NOMO-1 treated with dmso at 0.1 percent for 144 hours (cell line): ENCODE measurements around the gene HLA-DRB5.
"Not testable (repeated sequence)": the region's sequence is repeated elsewhere in the genome, so short reads cannot be mapped to it uniquely, and the experiment has no call there.

Source experiments
- DNase-seq: peaks from one replicate; lab custom pipeline; 2025; ENCODE audit not compliant: unreplicated experiment; lab: John Stamatoyannopoulos, UW

Gene HLA-DRB5

DNA sequence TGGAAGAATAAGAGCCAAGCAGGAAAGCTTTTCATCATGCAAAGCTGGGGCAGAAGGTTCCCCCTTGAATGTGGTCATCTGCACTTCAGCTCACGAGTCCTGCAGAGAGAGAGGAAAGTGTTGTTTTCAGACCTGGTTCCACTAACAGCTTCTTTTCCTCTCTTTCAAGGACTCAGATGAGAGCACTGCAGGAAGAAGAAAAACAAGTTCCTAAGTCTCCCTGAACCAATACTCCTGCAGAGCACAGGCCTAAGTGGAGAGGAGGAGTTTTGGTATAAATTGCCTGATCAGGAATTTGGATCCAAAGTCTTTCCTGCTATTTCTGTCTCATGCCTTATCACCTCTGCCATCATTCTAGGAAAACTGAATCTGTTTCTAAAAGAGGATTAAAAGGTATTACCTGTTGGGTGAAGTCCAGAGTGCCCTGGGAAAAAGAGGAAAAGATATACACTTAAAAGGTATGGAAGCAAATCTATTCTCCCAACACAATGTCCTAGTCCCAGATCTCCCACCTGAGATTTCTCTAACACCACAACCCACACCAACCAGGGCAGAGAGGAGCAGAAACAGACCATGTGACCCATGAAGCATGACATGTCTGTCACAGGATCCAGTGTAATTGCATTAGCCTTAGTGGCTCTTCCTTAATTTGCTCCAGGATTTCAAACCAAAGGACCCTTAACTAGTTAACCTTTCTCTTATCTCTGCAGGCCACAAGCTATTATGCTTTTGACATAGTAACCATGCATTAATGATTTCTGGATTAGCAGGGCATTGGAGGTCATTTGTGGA lies 12.2 kb downstream of the HLA-DRB5 start:
- no peak for DNase-seq

DNA sequence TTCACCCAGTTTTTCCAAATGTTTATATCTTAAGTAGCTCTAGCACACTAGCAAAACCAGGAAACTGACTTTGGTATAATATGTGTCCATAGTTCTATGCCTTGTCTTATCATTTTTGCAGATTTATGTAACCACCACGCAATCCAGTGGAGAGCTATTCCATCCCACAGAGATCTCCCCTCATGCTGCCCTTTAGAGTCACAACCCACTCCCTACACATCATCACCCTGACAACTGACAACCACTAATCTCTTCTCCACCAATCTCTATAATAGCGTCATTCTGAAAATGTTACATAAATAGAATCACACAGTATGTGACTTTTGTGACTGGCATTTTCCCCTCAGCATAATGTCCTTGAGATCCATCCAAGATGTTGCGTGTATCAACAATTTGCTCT lies 29.1 kb downstream of the HLA-DRB5 start:
- DNase-seq = no peak

DNA sequence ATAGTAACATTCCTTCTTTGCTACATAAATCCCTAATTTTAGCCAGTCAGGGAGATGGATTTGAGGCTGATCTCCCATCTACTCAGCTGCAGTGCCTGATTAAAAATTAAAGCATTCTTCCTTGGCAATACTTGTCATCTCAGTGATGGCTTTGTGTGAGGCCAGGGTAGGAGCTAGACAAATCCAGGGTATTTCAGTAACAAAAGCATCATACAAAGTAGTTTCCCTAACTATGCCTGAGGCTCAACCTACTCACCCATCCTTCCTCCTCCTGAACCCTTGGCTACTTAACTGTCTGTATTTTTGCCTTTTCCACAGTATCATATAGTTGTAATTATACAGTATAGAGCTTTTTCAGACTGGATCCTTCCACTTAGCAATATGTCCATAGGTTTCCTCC lies 37.7 kb downstream of the HLA-DRB5 start:
- DNase-seq = no peak

DNA sequence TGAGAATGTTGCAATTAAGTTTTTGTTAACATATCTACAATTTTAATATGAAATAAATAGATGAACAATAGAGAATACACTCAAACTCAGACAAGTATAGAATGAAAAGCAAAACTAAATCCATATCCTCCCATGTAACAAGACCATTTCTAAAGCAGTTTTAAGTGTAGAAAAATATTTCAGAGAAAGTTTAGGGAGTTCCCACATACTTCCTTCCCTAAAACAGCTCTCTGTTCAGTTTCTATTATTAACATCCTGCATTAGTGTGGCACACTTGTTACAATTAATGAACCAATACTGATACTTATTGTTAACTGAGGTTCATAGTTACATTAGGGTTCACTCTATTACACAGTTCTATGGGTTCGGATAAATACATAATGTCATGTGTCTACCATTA lies 38.4 kb downstream of the HLA-DRB5 start:
- DNase-seq = no peak

DNA sequence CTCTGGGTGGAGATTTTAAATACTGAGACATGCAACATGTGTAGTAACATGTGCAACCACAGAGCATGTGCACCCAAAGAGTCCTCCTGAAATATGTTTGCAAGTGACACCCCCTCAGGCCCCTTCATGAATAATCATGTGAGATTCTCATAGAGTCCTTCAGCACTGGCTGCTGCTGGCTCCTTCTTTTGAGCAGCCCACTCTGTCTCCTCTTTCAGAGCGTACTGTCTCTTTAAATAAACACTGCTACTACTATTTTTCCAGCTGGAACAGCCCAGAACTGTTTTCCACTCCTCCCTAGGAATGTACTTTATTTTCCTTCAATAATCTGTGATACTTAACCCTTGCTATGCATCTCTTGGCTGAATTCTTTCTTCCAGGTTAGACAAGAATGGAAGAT lies 42.0 kb downstream of the HLA-DRB5 start:
- no peak for DNase-seq

DNA sequence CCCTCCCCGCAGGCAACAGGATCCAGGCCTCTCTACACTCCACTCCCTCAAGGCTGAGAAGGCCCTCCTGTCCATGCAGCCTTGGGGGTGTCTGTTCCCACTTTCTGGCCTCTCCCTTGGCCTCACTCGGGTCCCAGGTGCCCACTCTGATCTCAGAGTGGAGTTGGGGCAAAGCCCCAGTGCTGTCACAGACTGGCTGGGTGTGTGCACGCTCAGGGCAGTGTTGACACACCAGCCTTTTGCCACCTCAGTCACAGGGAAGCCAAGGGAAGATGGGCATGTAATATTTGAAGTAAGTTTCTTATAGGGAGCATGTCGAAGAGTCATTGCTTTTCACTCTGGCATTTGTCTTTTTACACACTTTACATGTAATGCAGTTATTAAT lies 45.5 kb downstream of the HLA-DRB5 start:
- no peak for DNase-seq

DNA sequence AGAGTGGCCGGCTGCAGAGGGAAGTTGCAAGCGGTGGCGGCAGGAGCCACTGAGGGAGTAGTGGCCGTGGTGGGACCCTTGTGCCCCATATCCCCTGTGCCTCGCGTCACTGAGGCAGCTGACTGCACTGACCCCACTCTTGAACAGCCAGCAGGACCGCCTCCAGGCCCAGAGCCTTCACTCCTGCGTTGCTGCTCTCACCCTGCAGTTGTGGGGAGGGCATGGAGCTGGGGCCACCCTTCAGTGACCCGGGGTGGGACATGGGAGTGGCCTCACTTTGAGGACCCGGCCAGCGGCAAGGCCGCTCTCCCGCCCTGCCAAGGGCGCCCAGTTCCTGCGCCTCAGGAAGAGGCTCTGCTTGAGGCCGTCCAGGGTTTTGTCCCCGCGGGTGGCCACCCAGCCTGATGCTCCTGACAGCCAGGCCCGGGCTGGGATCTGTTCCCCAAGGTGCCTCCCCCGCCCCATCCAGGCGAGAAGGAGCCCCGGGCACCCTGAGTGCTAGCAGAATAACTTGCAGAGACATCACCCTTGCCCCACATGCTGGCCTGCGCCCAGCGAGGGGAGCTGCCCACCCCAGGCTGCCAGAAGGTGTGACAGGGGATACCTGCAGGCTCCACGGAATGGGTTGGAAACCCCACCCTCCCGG lies 46.0 kb downstream of the HLA-DRB5 start:
- no peak for DNase-seq

DNA sequence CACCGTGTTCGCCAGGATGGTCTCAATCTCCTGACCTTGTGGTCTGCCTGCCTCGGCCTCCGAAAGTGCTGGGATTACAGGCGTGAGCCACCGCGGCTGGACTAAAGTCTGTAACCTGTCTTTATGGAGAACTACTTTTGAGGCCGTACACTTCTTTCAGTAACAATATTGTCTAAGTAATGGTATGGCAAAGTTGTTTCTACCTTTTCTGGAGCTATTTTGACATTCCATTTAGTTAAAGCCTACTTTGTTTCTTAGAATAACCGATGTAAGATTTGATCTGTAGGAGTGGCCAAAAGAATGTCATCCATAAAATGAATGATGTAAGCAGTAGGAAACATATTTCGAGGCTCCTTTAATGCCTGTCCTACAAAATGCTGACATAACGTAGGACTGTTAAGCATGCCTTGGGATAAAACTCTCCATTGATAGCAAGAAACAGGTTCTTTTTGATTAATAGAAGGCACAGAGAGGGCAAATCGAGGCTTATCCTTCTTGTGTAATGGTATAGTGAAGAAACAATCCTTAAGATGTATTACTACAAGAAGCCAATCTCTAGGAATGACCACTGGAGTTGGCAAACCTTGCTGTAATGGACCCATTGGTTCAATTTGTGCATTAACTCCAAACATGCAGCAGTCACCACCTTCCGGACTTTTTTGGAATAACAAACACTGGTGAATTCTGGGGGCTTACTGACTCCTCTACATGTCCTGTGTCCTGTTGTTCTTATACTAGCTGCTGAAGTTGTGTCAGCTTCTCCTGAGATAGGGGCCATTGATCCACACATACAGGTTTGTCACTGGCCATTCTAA lies 54.5 kb downstream of the HLA-DRB5 start:
- no peak for DNase-seq

DNA sequence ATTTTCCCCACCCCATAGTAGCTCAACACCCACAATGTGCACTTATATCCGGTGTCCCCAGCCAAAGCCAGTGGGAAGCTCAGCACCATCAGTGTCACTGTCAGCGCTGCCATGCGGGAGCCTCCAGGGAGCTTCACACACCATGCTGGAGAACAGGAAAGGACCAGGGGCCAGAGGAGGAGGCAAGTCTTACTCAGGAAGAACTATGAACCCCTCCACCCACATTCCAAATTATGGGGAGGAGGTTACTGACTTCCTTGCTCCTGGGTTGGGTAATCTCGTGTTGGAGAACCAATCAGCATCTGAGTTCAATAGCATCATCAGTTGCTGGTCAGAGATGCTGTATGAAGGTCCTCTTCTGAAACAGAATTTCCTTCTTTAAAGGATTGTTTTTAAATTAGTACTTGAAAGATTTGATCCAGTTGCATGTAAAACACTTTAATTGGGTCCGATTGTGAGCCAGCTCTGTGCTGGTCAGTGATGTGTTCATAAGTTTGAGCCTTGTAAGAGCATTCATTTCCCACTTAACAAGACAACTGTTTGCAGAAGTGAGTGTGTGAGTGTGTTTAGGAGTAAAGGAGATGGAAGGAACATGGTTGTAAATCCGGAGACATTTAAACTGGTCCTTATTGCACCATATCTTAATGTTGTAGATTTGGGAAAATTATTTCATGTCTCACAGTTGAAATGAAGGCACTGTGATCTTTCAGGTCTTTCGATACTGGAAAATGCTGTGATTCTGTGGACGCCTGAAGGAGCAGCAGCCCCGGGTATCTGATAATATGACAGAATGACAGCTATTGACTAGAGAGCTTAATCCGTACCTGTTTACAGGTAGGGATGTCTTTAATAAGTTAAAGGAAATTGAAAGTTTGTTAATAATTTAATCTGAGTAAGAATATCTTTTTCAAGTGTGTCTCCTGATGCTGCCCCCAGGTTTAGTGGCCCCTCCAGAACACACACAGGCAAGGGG lies 56.4 kb downstream of the HLA-DRB5 start:
- DNase-seq = peak; percentile 48

DNA sequence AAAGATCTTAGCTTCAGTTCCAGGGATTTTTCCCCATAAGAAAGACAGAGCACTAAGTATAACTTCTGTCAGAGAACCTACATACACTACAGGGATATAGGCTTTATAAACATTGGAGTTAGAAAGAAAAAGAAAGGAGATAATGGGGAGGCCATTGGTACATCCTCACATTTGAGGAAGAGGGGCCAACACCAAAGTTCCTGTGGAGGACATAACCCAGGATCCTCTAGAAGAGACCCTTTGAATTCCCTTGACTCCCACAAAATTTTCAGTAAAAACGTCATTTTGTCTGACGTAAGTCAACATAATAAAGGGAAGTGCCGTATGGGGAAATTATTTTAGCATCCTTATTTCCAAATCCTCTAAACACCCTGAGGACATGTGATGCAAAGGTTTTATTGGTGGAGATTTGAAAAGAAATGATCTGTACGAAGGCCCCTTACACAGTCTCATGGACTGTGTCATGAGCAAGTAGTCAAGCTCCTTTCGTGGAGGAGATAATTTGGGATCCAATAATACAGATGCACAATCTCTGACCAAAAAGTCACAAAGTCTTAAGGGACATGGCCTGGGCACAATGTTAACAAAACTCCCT lies 57.2 kb downstream of the HLA-DRB5 start:
- no peak for DNase-seq

DNA sequence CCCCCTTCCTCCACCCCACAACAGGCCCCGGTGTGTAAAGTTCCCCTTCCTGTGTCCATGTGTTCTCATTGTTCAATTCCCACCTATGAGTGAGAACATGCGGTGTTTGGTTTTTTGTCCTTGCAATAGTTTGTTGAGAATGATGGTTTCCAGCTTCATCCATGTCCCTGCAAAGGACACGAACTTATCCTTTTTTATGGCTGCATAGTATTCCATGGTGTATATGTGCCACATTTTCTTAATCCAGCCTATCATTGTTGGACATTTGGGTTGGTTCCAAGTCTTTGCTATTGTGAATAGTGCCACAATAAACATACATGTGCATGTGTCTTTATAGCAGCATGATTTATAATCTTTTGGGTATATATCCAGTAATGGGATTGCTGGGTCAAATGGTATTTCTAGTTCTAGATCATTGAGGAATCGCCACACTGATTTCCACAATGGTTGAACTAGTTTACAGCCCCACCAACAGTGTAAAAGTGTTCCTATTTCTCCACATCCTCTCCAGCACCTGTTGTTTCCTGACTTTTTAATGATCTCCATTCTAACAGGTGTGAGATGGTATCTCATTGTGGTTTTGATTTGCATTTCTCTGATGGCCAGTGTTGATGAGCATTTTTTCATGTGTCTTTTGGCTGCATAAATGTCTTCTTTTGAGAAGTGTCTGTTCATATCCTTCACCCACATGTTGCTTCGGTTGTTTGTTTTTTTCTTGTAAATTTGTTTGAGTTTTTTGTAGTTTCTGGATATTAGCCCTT lies 62.2 kb downstream of the HLA-DRB5 start:
- not testable (repeated sequence) for DNase-seq
